ENCODE data around the gene DNAH12.

DNA sequence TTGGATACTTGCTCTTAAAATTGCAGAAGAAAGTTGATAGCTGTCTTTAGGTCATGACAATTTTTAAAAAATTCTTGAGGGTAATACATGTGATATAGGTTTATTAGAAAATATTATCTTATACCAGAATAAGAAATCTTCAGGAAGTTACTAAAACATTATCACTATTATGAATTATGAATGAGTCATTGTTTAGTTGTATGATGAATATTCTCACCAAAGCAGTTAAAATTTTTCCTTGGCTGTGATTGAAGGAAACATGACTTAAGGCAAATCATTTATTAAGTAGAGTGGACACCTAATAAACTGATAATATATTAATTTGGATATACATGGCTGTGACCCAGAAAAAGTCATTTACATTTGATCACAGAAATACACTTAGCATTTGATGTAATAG lies 286.5 kb downstream of the DNAH12 start:
- TF ChIP-seq, protein P1, sequence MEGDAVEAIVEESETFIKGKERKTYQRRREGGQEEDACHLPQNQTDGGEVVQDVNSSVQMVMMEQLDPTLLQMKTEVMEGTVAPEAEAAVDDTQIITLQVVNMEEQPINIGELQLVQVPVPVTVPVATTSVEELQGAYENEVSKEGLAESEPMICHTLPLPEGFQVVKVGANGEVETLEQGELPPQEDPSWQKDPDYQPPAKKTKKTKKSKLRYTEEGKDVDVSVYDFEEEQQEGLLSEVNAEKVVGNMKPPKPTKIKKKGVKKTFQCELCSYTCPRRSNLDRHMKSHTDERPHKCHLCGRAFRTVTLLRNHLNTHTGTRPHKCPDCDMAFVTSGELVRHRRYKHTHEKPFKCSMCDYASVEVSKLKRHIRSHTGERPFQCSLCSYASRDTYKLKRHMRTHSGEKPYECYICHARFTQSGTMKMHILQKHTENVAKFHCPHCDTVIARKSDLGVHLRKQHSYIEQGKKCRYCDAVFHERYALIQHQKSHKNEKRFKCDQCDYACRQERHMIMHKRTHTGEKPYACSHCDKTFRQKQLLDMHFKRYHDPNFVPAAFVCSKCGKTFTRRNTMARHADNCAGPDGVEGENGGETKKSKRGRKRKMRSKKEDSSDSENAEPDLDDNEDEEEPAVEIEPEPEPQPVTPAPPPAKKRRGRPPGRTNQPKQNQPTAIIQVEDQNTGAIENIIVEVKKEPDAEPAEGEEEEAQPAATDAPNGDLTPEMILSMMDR (IDR thresholded peaks at IDR 0.05; ENCODE audit: poor library complexity, severe bottlenecking) = no peak
- TF ChIP-seq EP300 (conservative IDR thresholded peaks at IDR 0.05; ENCODE audit: poor library complexity, severe bottlenecking) (no peak), EZH2 (IDR thresholded peaks at IDR 0.05; ENCODE audit: borderline replicate concordance, insufficient read depth, low read length, poor library complexity, severe bottlenecking) (no peak), POLR2AphosphoS5 (IDR thresholded peaks at IDR 0.05) (no peak), RAD21 (conservative IDR thresholded peaks at IDR 0.05) (no peak)
- TF ChIP-seq, protein P2, sequence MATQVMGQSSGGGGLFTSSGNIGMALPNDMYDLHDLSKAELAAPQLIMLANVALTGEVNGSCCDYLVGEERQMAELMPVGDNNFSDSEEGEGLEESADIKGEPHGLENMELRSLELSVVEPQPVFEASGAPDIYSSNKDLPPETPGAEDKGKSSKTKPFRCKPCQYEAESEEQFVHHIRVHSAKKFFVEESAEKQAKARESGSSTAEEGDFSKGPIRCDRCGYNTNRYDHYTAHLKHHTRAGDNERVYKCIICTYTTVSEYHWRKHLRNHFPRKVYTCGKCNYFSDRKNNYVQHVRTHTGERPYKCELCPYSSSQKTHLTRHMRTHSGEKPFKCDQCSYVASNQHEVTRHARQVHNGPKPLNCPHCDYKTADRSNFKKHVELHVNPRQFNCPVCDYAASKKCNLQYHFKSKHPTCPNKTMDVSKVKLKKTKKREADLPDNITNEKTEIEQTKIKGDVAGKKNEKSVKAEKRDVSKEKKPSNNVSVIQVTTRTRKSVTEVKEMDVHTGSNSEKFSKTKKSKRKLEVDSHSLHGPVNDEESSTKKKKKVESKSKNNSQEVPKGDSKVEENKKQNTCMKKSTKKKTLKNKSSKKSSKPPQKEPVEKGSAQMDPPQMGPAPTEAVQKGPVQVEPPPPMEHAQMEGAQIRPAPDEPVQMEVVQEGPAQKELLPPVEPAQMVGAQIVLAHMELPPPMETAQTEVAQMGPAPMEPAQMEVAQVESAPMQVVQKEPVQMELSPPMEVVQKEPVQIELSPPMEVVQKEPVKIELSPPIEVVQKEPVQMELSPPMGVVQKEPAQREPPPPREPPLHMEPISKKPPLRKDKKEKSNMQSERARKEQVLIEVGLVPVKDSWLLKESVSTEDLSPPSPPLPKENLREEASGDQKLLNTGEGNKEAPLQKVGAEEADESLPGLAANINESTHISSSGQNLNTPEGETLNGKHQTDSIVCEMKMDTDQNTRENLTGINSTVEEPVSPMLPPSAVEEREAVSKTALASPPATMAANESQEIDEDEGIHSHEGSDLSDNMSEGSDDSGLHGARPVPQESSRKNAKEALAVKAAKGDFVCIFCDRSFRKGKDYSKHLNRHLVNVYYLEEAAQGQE (IDR thresholded peaks at IDR 0.05; ENCODE audit: borderline replicate concordance) = no peak

All from neural cell (in vitro differentiated cells).